Endothelial cell of umbilical vein (primary cell): ENCODE data around the gene KIF5C. TPM values are rescaled to one million over a fixed set of nuclear protein-coding genes. Genes with fewer than 3 reads are reported as not detected.

Experiments
- BruUV-seq: library from RNA; stranded (reverse); fragments of 400-500 nt; replicated peaks from 2 replicates; lab custom pipeline; 2021; lab: Mats Ljungman, UMichigan
- CTCF ChIA-PET: fragments of 300-600, 350-600 bp; sonication (Branson Sonifier 250); formaldehyde crosslinking; loops from one replicate; lab custom pipeline; 2021; ENCODE audit warnings: antibody characterized with exemption, inconsistent platforms; lab: Charles Lee
- POLR2A ChIA-PET: fragments of 300-600, 350-600 bp; sonication (Branson Sonifier 250); formaldehyde crosslinking; loops from one replicate; lab custom pipeline; 2021; ENCODE audit warnings: antibody characterized with exemption, inconsistent platforms; lab: Charles Lee
- DNase-seq: peaks from one replicate; pipeline ENCODE4 v3.0.0-alpha.2; 2011; ENCODE audit warnings: low read depth, low spot score
- FAIRE-seq: peaks from 2 replicates; lab custom pipeline; 2011; peaks lifted over from hg19 to GRCh38; lab: Jason Lieb, UNC
- H2AFZ ChIP-seq: 2 replicates; pipeline ENCODE4 v1.6.0; 2012; ENCODE audit warnings: low read depth, low read length, control low read depth, inconsistent platforms
- H3K27ac ChIP-seq: 2 replicates; pipeline ENCODE4 v1.5.1; 2011; ENCODE audit warnings: low read depth, mild to moderate bottlenecking, control low read depth, low read length, moderate library complexity; ENCODE audit not compliant: insufficient read depth
- H3K27me3 ChIP-seq, 2 experiments: 2 replicates each; pipeline versions ENCODE4 v1.6.0 to v1.6.1; 2011; ENCODE audit warnings: low read length in 2 of 2, mixed read lengths in 1 of 2; ENCODE audit not compliant: control insufficient read depth in 2 of 2, insufficient read depth in 2 of 2
- H3K36me3 ChIP-seq, 2 experiments: 2 replicates in 1 of 2; 3 replicates in 1 of 2; pipeline ENCODE4 v1.5.1; 2011; ENCODE audit warnings: low read length in 2 of 2, mild to moderate bottlenecking in 1 of 2, moderate library complexity in 1 of 2; ENCODE audit not compliant: control insufficient read depth in 2 of 2, insufficient read depth in 2 of 2; ENCODE audit errors: extremely low read depth in 1 of 2
- H3K4me1 ChIP-seq: 3 replicates; pipeline ENCODE4 v1.5.1; 2011; ENCODE audit warnings: mild to moderate bottlenecking, low read length; ENCODE audit not compliant: control insufficient read depth, insufficient read depth; ENCODE audit errors: extremely low read depth
- H3K4me2 ChIP-seq: 2 replicates; pipeline ENCODE4 v1.6.1; 2011; ENCODE audit warnings: low read length, control low read depth, mixed read lengths; ENCODE audit not compliant: insufficient read depth
- H3K4me3 ChIP-seq, 3 experiments: fragments of 200-600 bp in 1 of 3; sonication (generic), shearing (Covaris generic) in 1 of 3; replicated peaks in 1 of 3; 2 replicates each; pipeline ENCODE4 v1.5.1; 2011 to 2016; ENCODE audit warnings: control low read depth in 3 of 3, low read length in 3 of 3, mild to moderate bottlenecking in 2 of 3, inconsistent platforms in 1 of 3, low read depth in 1 of 3, moderate library complexity in 1 of 3; ENCODE audit not compliant: insufficient read depth in 1 of 3
- H3K79me2 ChIP-seq: 2 replicates; pipeline ENCODE4 v1.6.0; 2012; ENCODE audit warnings: low read length, inconsistent platforms; ENCODE audit not compliant: control insufficient read depth, insufficient read depth
- H3K9ac ChIP-seq: replicated peaks from 2 replicates; pipeline ENCODE3; 2011; ENCODE audit warnings: low read length, control low read depth; ENCODE audit not compliant: insufficient read depth; ENCODE audit errors: extremely low read depth
- H3K9me1 ChIP-seq: replicated peaks from 3 replicates; pipeline ENCODE4 v1.6.0; 2011; ENCODE audit warnings: mild to moderate bottlenecking, low read length; ENCODE audit not compliant: control insufficient read depth, insufficient read depth; ENCODE audit errors: extremely low read depth
- H3K9me3 ChIP-seq: replicated peaks from 2 replicates; pipeline ENCODE4 v1.5.1; 2012; ENCODE audit warnings: low read length, inconsistent platforms; ENCODE audit not compliant: control insufficient read depth, insufficient read depth
- H4K20me1 ChIP-seq: replicated peaks from 2 replicates; pipeline ENCODE3; 2011; ENCODE audit warnings: mild to moderate bottlenecking, low read length; ENCODE audit not compliant: control insufficient read depth, insufficient read depth; ENCODE audit errors: extremely low read depth
- CTCF ChIP-seq, 2 donors: IDR thresholded peaks; 1 replicate in 1 of 2; 2 replicates in 1 of 2; pipeline ENCODE4 v1.5.1; 2011; ENCODE audit warnings: low read length in 2 of 2, mild to moderate bottlenecking in 2 of 2, moderate library complexity in 2 of 2, control low read depth in 1 of 2, inconsistent platforms in 1 of 2, low read depth in 1 of 2; ENCODE audit not compliant: insufficient read depth in 1 of 2; ENCODE audit errors: extremely low read depth in 1 of 2
- EZH2 ChIP-seq: IDR thresholded peaks from 2 replicates; pipeline ENCODE4 v1.6.1; 2012; ENCODE audit warnings: borderline replicate concordance, low read depth, mild to moderate bottlenecking, moderate library complexity, low read length, inconsistent platforms; ENCODE audit not compliant: severe bottlenecking
- FOS ChIP-seq: IDR thresholded peaks from 2 replicates; pipeline ENCODE4 v1.6.1; 2011; ENCODE audit warnings: mild to moderate bottlenecking, low read length, moderate library complexity, borderline replicate concordance; ENCODE audit not compliant: insufficient read depth
- GATA2 ChIP-seq: IDR thresholded peaks from 2 replicates; pipeline ENCODE4 v1.7.0; 2011; ENCODE audit warnings: low read depth, mild to moderate bottlenecking, moderate library complexity, mixed read lengths, low read length; ENCODE audit not compliant: insufficient read length, insufficient read depth
- JUN ChIP-seq: IDR thresholded peaks from 2 replicates; pipeline ENCODE4 v1.6.1; 2011; ENCODE audit warnings: borderline replicate concordance, low read depth; ENCODE audit not compliant: insufficient read length, insufficient read depth
- MYC ChIP-seq: IDR thresholded peaks from one replicate; pipeline ENCODE4 v1.6.1; 2011; ENCODE audit warnings: mild to moderate bottlenecking, low read depth, low read length
- POLR2A ChIP-seq: IDR thresholded peaks from 2 replicates; pipeline ENCODE4 v1.6.1; 2012; ENCODE audit warnings: low read depth, mild to moderate bottlenecking, control low read depth, low read length
- POLR2AphosphoS5 ChIP-seq: IDR thresholded peaks from 2 replicates; pipeline ENCODE4 v1.6.1; 2012; ENCODE audit warnings: low read depth, mild to moderate bottlenecking, control low read depth, low read length, moderate library complexity; ENCODE audit not compliant: insufficient read depth
- dilution Hi-C: fragments of 300-500 bp; cut with MboI; formaldehyde crosslinking; loops from one replicate; pipeline ENCODE4 v1.15.0; 2019; ENCODE audit warnings: low sequenced_read_pairs; ENCODE audit not compliant: extremely low pct_ligation_motif_present
- intact Hi-C: fragments of 100-400 bp; cut with micrococcal nuclease; formaldehyde crosslinking; loops from one replicate; pipeline ENCODE4 v1.10.0; 2022
- polyA plus RNA-seq, 4 experiments: library from polyadenylated mRNA; depleted of rRNA in 3 of 4; stranded (reverse) in 3 of 4; unstranded in 1 of 4; fragments of >200 nt; gene quantifications; 2 replicates each; pipeline versions ENCODE4 v1.2.1 to v1.2.3, GENCODE V29; 2011 to 2012; ENCODE audit warnings: missing spikeins in 1 of 4
- total RNA-seq: library from RNA; stranded (reverse); gene quantifications from 2 replicates; pipeline ENCODE4 v1.2.3, GENCODE V29; 2021
- TF ChIP-seq, protein P1 (sequence below): IDR thresholded peaks from 2 replicates; pipeline ENCODE4 v1.6.1; 2011; ENCODE audit not compliant: insufficient read depth, insufficient read length

The KIF5C gene
- total and polyA plus RNA-seq, 2 donors (not counting 3 experiments of a cell fraction or from before 2014, with no cell fraction given) = 0.01 to 0.55 TPM

DNA sequence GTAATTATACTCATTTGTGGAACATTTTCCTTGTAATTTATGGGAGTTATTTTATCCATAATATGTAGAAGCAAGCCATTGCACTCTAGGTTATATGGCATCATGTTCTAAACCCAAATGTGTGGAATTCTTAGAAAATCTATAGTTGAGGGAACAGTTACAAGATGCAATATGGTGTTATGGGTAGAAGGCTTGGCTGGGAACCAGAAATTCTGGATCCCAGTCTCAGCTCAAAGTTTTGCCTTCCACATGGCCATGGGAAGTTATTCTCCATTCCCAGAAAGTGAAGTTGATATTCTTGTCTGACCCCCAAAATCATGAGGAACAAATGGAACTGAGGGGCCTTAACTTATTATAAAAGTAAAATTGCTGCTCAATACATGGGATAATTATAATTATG lies 38.0 kb downstream of the KIF5C start:
- TF ChIP-seq CTCF (IDR thresholded peaks at IDR 0.05; ENCODE audit: extremely low read depth in 1 of 2, insufficient read depth in 1 of 2, low read depth in 1 of 2, low read length in 2 of 2) (no peak), GATA2 (no peak), POLR2A (no peak), JUN (no peak), POLR2AphosphoS5 (no peak), FOS (no peak), EZH2 (no peak), MYC (no peak)
- TF ChIP-seq, protein P1, sequence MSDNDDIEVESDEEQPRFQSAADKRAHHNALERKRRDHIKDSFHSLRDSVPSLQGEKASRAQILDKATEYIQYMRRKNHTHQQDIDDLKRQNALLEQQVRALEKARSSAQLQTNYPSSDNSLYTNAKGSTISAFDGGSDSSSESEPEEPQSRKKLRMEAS = no peak
- Histone ChIP-seq H3K4me3 (no peak overlapping the region), H3K9ac (no peak overlapping the region), H3K4me2 (no peak overlapping the region), H3K4me1 (no peaks in the 10 kb centered on the region), H3K9me3 (no peaks in the 10 kb centered on the region), H4K20me1 (no peaks in the 10 kb centered on the region), H3K79me2 (no peaks in the 10 kb centered on the region), H3K36me3 (no peaks in the 10 kb centered on the region), H3K27me3 (no peaks in the 10 kb centered on the region), H3K27ac (no peak overlapping the region), H3K9me1 (no peaks in the 10 kb centered on the region), H2AFZ (no peak overlapping the region)
- BruUV-seq = no TSS peak
- no peak for DNase-seq
- intact Hi-C loops (no loop called here), dilution Hi-C loops (no loop called here)
- no peak for FAIRE-seq
- POLR2A ChIA-PET = no interaction called here
- CTCF ChIA-PET = no interaction called here
